Activated T-helper 1 cell treated with Interleukin-2 at 50 U/mL for 16 hours (primary cell): ENCODE data around the gene MAP3K9.

Experiments used
- DNase-seq: peaks from one replicate; pipeline ENCODE4 v3.0.0-alpha.2; 2020; ENCODE audit warnings: low read depth

The MAP3K9 gene

GRCh38 chr14:70699646-70700045 lies 109.7 kb downstream of the MAP3K9 start:
- DNase-seq, result no peak

- no peak for DNase-seq
These were observed 111.0 kb downstream of the MAP3K9 start for GRCh38 chr14:70698288-70698687.

- no peak for DNase-seq
These were observed 111.6 kb downstream of the MAP3K9 start for GRCh38 chr14:70697701-70698100.

GRCh38 chr14:70696026-70696425 lies 113.3 kb downstream of the MAP3K9 start:
- DNase-seq, result no peak

DNA sequence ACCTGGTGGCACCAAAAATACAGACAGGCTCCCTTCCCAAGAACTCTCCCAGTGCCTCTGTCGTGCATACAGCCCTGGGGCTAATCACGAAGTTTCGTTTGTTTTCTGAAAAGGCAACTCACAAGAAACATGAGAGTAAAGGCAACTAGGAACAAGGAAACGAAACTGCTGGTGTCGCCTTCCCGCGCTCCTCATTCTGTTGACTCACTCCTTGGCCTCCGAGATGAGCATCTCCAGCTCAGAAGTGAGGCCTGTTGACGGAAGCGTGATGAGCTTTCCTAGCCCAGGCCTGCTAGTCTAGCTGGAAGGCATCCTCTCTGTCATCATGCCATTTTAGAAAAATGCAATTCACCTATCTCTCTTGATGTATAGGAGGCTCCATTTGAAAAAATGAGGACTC lies 117.1 kb downstream of the MAP3K9 start:
- DNase-seq, result no peak

DNA sequence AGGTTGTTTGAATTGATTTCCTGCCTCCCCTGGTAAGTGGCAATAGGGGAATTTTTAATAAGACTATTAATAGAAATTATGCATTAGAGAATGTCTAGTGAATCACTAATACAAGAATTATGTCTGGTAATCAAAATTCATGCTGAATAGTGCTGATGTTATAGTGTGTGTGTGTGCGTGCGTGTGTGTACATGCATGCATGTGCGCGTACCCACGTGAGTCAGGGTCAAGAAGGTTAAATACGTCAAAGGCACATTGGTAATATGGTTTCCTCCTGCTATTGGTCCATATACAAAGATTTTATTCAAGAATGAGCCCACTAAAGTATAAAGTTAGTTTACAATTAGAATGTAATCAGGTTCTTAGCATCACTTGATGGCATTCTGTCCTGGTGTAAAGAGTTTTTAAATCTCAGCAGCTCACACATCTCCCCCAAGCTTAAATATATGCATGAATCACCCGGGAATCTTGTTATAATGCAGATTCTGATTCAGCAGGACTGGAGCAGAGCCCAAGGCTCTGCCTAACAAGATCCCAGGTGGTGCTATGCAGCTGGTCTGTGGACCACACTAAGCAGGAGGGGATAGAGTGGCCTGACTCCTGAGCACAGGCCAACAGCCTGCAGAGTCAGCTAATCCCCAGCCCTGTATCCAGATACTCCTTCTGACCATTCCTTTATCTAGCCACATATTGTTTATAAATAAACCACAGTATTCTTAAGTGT lies 123.7 kb downstream of the MAP3K9 start:
- DNase-seq, result no peak

DNA sequence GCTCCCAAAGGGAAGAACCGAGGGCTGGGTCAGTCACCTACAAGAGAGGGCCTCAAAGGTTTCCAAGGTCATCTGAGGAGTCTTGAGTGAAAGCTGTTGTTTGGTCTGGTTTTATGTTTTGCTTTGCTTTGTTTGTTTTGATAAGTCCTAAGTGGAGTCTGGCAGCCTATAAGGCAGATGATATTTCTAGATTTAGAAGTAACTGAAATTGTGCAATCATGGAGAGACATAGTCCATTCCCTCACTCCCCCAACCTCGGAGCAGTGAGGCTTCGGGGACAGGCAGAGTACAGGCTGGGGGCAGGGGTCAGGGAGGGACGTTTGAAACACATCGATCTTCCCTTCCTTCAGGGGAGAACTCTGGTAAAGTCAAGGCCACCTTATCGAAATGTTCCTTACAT lies 125.3 kb downstream of the MAP3K9 start:
- no peak for DNase-seq

DNA sequence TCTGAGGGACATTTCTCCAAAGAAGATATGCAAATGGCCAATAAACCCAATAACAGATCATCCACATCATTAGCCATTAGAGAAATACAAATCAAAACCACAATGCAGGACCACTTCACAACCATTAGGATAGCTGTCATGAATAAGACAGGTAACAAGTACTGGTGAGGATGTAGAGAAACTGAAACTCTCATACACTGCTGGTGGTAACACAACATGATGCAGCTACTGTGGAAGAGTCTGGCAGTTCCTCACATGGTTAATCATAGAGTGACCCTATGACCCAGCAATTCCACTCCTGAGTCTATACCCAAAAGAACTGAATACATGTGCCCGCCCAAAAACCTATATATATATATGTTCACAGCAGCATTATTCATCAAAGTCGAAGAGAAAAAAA lies 128.6 kb downstream of the MAP3K9 start:
- no peak for DNase-seq

GRCh38 chr14:70677341-70677740 lies 132.0 kb downstream of the MAP3K9 start:
- DNase-seq, result no peak
